Measurements from ENCODE around the gene KCNQ1. TPM values are rescaled to one million over a fixed set of nuclear protein-coding genes. Genes with fewer than 3 reads are reported as not detected.

KCNQ1 gene
- total and polyA plus RNA-seq, 2 donors (not counting 3 experiments of a cell fraction or from before 2014, with no cell fraction given), result 0.07 to 0.09 TPM

DNA sequence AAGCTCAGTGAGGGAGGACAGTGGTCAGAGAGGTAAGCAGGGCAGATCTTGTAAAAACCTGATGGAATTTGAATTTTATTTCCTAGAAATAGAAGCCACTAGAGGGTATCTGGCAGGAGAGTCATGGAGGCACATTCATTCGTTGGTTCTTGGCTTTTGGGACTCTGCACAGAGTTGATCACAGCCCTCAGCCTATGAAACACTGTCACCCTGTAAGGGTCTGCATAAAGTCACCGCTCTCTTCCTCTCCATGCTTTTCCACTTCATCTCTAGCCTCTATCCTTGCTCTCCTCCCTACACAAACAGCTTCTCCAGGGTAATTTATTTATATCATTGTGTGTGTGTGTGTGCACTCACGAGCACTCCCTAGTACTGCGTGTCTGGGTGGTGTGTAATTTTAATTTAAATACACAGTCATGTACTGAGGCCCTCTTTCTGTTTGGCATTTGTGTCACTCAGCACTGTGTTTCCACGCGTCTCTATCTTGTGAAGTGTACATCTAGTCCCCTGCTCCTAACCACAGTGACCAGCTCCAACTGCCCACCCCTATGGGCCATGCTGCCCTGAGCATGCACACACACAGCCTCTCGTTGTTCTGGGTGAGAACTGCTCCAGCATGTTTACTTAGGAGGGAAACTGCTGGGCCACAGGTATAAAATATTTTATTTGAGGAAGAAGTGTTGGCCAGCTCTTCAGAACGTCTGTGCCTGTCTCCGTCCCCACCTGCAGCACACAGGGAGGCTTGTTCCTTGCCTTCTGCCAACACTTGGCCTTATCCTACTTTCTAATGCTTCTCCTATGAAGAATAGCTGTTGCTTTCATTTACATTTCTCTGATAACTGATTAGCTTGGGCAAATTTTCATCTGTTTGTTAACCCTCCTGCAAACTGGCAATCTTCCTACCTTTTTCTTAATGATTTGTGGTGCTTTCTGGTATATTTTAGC is 250.5 kb downstream of the KCNQ1 start:
- dilution Hi-C loops (cut with MboI; ENCODE audit: extremely low pct_ligation_motif_present, low sequenced_read_pairs), result no loop called here
- POLR2A ChIA-PET, result no interaction called here
- no peak for FAIRE-seq

More for the DNA sequence above, 250.5 kb downstream of the KCNQ1 start:
- H3K27ac ChIP-seq (ENCODE audit: insufficient read depth, low read depth, low read length), result no peak overlapping the region
- TF ChIP-seq POLR2A (IDR thresholded peaks at IDR 0.05; ENCODE audit: low read depth, low read length) (no peak), FOS (IDR thresholded peaks at IDR 0.05; ENCODE audit: borderline replicate concordance, insufficient read depth, low read length) (no peak), POLR2AphosphoS5 (IDR thresholded peaks at IDR 0.05; ENCODE audit: insufficient read depth, low read depth, low read length) (no peak), EZH2 (IDR thresholded peaks at IDR 0.05; ENCODE audit: borderline replicate concordance, low read depth, low read length, severe bottlenecking) (no peak), GATA2 (IDR thresholded peaks at IDR 0.05; ENCODE audit: insufficient read depth, insufficient read length, low read depth, low read length) (no peak), MYC (IDR thresholded peaks at IDR 0.05; ENCODE audit: low read depth, low read length) (no peak), JUN (IDR thresholded peaks at IDR 0.05; ENCODE audit: borderline replicate concordance, insufficient read depth, insufficient read length, low read depth) (no peak)
- TF ChIP-seq, protein P1, sequence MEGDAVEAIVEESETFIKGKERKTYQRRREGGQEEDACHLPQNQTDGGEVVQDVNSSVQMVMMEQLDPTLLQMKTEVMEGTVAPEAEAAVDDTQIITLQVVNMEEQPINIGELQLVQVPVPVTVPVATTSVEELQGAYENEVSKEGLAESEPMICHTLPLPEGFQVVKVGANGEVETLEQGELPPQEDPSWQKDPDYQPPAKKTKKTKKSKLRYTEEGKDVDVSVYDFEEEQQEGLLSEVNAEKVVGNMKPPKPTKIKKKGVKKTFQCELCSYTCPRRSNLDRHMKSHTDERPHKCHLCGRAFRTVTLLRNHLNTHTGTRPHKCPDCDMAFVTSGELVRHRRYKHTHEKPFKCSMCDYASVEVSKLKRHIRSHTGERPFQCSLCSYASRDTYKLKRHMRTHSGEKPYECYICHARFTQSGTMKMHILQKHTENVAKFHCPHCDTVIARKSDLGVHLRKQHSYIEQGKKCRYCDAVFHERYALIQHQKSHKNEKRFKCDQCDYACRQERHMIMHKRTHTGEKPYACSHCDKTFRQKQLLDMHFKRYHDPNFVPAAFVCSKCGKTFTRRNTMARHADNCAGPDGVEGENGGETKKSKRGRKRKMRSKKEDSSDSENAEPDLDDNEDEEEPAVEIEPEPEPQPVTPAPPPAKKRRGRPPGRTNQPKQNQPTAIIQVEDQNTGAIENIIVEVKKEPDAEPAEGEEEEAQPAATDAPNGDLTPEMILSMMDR (IDR thresholded peaks at IDR 0.05; ENCODE audit: extremely low read depth in 1 of 2, insufficient read depth in 1 of 2, low read depth in 1 of 2, low read length in 2 of 2), result no peak
- TF ChIP-seq, protein P2, sequence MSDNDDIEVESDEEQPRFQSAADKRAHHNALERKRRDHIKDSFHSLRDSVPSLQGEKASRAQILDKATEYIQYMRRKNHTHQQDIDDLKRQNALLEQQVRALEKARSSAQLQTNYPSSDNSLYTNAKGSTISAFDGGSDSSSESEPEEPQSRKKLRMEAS (IDR thresholded peaks at IDR 0.05; ENCODE audit: insufficient read depth, insufficient read length), result no peak
- no peak overlapping the region for H3K4me3 ChIP-seq (replicated peaks in 1 of 3; ENCODE audit: insufficient read depth in 1 of 3, low read depth in 1 of 3, low read length in 3 of 3)
- H3K27me3 ChIP-seq (ENCODE audit: control insufficient read depth in 2 of 2, insufficient read depth in 2 of 2, low read length in 2 of 2), result no peaks in the 10 kb centered on the region
- CTCF ChIA-PET, result interaction anchor here (1.0 kb wide), 1 partner anchor 11 kb away, joined by 3 read pairs; no protein-coding TSS in a partner anchor
- no peak overlapping the region for H2AFZ ChIP-seq (ENCODE audit: low read depth, low read length)
- no peak overlapping the region for H3K9ac ChIP-seq (replicated peaks; ENCODE audit: extremely low read depth, insufficient read depth, low read length)
- peaks cover 47% of the 10 kb centered on the region for H3K79me2 ChIP-seq (ENCODE audit: control insufficient read depth, insufficient read depth, low read length)
- H3K4me1 ChIP-seq (ENCODE audit: control insufficient read depth, extremely low read depth, insufficient read depth, low read length), result peaks cover 3% of the 10 kb centered on the region
- H4K20me1 ChIP-seq (replicated peaks; ENCODE audit: control insufficient read depth, extremely low read depth, insufficient read depth, low read length), result no peaks in the 10 kb centered on the region
- BruUV-seq (replicated peaks), result no TSS peak
- H3K9me1 ChIP-seq (replicated peaks; ENCODE audit: control insufficient read depth, extremely low read depth, insufficient read depth, low read length), result no peaks in the 10 kb centered on the region
- intact Hi-C loops (cut with micrococcal nuclease), result loop anchor here (5.0 kb wide), 1 partner anchor 192 kb away; the partner anchor contains the start of gene CDKN1C
- no peaks in the 10 kb centered on the region for H3K36me3 ChIP-seq (ENCODE audit: control insufficient read depth in 2 of 2, extremely low read depth in 1 of 2, insufficient read depth in 2 of 2, low read length in 2 of 2)
- no peak for DNase-seq (ENCODE audit: low read depth, low spot score)
- H3K4me2 ChIP-seq (ENCODE audit: insufficient read depth, low read length), result no peak overlapping the region
- H3K9me3 ChIP-seq (replicated peaks; ENCODE audit: control insufficient read depth, insufficient read depth, low read length), result no peaks in the 10 kb centered on the region
